ENCODE results near the gene BLOC1S5.
A peak's percentile ranks its signal among the peaks of the same experiment; 100 is the strongest.
"Not testable (repeated sequence)": the region's sequence is repeated elsewhere in the genome, so short reads cannot be mapped to it uniquely, and the experiment has no call there.

The BLOC1S5 gene

GRCh38 chr6:7993399-7993798 is 70.8 kb downstream of the BLOC1S5 start:
- DNase-seq (ENCODE audit: low spot score), result no peak

GRCh38 chr6:7992002-7992815 is 72.0 kb downstream of the BLOC1S5 start:
- peak; percentile 69 for DNase-seq (ENCODE audit: low spot score)

GRCh38 chr6:7991536-7991935 is 72.7 kb downstream of the BLOC1S5 start:
- no peak for DNase-seq (ENCODE audit: low spot score)

GRCh38 chr6:7986219-7986618 is 78.0 kb downstream of the BLOC1S5 start:
- no peak for DNase-seq (ENCODE audit: low spot score)

GRCh38 chr6:7983967-7984366 is 80.2 kb downstream of the BLOC1S5 start:
- DNase-seq (ENCODE audit: low spot score), result not testable (repeated sequence)

- DNase-seq (ENCODE audit: low spot score), result no peak
Observed at GRCh38 chr6:7979831-7980230, 84.4 kb downstream of the BLOC1S5 start.

GRCh38 chr6:7978736-7979135 is 85.5 kb downstream of the BLOC1S5 start:
- no peak for DNase-seq (ENCODE audit: low spot score)

- no peak for DNase-seq (ENCODE audit: low spot score)
Observed at GRCh38 chr6:7976485-7977056, 87.6 kb downstream of the BLOC1S5 start.

- peak; percentile 29 for DNase-seq (ENCODE audit: low spot score)
Observed at GRCh38 chr6:7975764-7976146, 88.4 kb downstream of the BLOC1S5 start.

GRCh38 chr6:7974938-7975763 is 89.0 kb downstream of the BLOC1S5 start:
- peak; percentile 95 for DNase-seq (ENCODE audit: low spot score)

GRCh38 chr6:7974565-7974937 is 89.6 kb downstream of the BLOC1S5 start:
- no peak for DNase-seq (ENCODE audit: low spot score)

GRCh38 chr6:7973584-7973983 is 90.6 kb downstream of the BLOC1S5 start:
- DNase-seq (ENCODE audit: low spot score), result no peak

- DNase-seq (ENCODE audit: low spot score), result no peak
Observed at GRCh38 chr6:7971499-7971898, 92.7 kb downstream of the BLOC1S5 start.

- DNase-seq (ENCODE audit: low spot score), result no peak
Observed at GRCh38 chr6:7970616-7971015, 93.6 kb downstream of the BLOC1S5 start.
